Placental epithelial cell (primary cell): ENCODE data around the gene CDPF1. TPM values are rescaled to one million over a fixed set of nuclear protein-coding genes. Genes with fewer than 3 reads are reported as not detected.

ENCODE experiments used
- total RNA-seq: library from RNA; depleted of rRNA; stranded (reverse); fragments of >200 nt; gene quantifications from 2 replicates; pipeline ENCODE4 v1.2.3, GENCODE V29; 2012

Gene CDPF1, protein sequence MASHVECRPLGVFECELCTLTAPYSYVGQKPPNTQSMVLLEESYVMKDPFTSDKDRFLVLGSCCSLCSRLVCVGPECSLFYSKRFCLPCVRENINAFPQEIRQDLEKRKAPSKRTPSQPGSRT
- total RNA-seq = 12.7 and 14.5 TPM in 2 replicates

DNA sequence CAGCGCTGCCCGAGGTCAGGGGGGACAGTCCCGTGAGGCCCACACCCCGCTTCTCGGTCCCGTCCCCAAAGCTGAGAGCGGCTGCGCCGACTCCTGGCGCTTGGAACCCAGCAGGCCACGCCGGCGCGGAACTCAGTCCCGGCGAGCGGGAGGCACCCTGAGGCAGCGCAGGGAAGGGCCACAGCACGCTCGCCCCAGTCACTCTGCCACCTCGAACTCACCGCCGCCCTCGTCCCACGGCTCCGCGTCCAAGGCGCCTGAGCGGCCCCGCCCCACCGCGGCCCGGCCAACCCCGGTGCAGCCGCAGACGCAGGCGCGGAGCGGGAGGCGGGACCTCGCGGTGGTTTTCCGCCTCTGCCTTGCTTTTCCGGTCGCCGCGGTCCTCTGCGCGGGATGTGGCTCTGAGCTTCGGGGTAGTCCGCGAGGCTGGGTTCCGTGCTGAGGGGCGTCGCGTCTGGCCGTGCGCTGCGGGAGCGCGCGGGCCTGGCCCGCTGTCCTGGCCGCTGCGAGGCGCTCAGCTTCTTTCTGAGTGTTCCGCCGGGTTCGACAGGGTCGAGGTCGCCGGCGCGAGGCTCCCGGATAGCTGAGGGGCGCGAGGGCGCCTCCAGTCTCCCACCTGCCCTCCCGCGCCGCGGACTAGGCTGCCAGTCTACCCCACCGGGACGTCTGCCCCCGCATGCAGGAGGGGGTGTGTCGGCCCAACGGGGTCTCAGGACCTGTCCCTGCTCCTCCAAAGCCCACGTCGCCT, at the start of gene CDPF1:
TSS of gene CDPF1 (minus strand) at position 259 of the 748 bp plus-strand sequence. CDS start 2,009 bp downstream, outside the sequence.

DNA sequence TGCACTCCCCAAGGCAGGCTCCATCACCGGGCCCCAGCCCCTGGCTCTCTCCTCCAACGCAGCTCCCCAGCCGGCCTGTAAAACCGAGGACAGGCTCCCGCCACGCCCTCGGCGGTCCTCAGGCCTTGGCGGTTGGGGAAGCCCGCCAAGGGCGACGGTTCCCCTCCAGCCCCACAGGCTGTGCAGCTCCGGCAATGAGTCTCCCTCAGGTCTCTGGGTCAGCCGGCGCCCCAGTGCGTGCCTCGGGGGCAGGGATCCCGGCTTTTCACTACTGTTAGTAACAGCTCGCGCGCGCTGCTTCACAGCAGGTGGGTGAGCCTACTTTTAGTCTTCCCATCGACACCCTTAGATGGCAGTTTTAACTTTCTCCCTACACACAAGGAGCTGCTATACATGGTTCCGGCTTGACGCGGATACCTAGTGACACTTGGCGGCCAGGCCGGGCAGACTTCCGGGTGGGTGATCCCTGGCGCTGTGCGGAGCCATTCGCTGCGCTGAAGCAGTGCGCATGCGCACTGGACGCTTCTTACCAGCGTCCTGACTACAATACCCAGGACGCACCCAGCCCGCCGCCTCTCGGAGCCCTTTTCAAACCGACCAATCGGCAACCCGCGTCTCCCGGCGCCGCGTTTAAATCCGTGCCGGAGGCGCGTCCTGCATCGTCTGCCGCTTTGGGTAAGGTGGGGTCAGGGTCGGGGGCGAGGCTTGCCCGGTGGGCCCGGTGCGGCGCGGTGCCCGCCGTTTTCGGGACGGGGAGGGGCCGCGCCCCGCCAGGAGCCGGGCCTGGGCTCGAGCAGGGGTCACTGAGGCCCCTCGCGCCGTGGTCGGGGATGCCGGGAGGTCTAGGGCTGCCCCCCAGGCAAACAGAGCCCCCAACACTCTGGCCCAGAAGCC, 46.4 kb upstream of the CDPF1 start, which contains the start of gene GTSE1:
TSS of gene GTSE1 (plus strand) at position 614 of the 894 bp plus-strand sequence. CDS start 531 bp downstream, outside the sequence.

DNA sequence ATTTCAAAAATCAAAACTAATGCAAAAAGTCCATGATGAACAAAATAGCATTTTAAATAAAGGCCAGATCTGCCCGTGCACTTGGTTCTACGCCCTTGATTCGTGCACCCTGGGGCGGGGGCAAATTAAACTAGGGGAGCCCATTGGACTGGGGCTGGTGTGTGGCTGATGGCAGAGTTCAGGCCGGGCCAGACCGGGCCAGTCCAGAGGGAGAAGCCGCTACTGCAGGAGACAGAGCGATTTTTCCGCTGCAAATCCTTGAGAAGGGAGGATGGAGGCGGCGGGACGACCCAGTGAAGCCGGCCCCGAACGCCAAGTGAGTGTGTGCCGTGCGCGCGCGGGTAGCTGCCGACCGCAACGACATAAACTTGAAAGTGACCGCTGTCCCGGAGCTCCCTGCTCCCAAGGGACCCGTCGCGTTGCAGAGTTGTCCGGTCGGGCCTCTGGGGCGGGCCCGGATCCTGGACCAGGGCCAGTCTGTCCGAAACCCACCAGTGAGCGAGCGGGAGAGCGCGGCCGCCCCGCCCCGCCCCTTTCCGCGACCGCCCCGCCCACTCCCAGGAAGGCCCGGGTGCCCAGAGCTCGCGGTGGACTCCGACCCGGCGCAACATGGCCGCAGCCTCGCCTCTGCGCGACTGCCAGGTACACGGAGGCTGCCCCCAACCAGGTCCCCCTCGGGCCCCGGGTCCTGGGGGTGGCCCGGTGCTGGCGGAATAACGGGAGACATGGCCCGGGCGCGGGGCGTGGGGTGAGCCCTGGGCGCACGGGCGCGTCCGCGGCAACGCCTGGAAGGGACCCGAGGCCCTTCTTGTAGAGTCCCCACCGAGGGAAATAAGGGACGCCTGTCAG, 17.6 kb upstream of the CDPF1 start, which contains the start of gene TTC38:
TSS of gene TTC38 (plus strand) at position 578 of the 849 bp plus-strand sequence. CDS start at position 610, 32 bp downstream.

DNA sequence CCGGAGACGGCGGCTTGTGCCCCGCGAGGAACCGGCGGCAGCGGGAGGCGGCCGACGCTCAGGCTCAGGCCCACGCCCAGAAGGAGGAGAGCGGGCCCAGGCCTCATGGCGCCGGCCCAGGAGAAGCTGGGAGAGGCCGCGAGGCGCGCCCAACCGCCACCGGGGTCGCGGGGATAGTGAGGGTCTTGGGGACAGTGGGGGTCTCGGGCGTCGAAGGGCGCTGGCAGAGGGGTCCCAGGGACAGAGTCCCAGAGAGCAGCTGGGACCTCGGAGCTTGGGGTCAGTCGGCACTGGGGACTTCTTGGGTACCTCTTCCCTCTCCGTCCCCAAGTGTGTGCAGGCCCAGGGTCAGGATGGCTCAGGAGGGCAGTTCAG, 13.1 kb upstream of the CDPF1 start, which contains the start of gene PKDREJ:
TSS of gene PKDREJ (minus strand) at position 128 of the 375 bp plus-strand sequence. CDS start at position 107, 21 bp downstream.

Other genes starting within 250 kb of the CDPF1 start
- 27.9 and 30.6 TPM in 2 replicates for gene PPARA, start 99.8 kb downstream of the CDPF1 start, total RNA-seq
- gene PKDREJ, start 13.1 kb upstream of the CDPF1 start, total RNA-seq = under 0.01 TPM in 2 replicates
- 24.7 and 35.2 TPM in 2 replicates for gene TTC38, start 17.7 kb upstream of the CDPF1 start, total RNA-seq
- gene GTSE1, start 46.6 kb upstream of the CDPF1 start, total RNA-seq = 3.1 and 7.6 TPM in 2 replicates
- 19.2 and 30.6 TPM in 2 replicates for gene TRMU, start 85.4 kb upstream of the CDPF1 start, total RNA-seq